ENCODE results near the gene BRI3. TPM values are rescaled to one million over a fixed set of nuclear protein-coding genes. Genes with fewer than 3 reads are reported as not detected.
"Not testable (repeated sequence)": the region's sequence is repeated elsewhere in the genome, so short reads cannot be mapped to it uniquely, and the experiment has no call there.

BRI3 gene
- total RNA-seq, 1 donor from 2014 or later: 91.1 TPM

GRCh38 chr7:98315318-98315993 lies 34.0 kb downstream of the BRI3 start:
- ATAC-seq: no peak

GRCh38 chr7:98315994-98316527 lies 34.6 kb downstream of the BRI3 start:
- not testable (repeated sequence) for ATAC-seq

- ATAC-seq: peak; percentile 14
Measured at GRCh38 chr7:98317366-98318040, 36.0 kb downstream of the BRI3 start.

- ATAC-seq: no peak
Measured at GRCh38 chr7:98319176-98319575, 37.7 kb downstream of the BRI3 start.

- no peak for ATAC-seq
Measured at GRCh38 chr7:98321301-98321700, 39.8 kb downstream of the BRI3 start.

GRCh38 chr7:98322331-98323270 lies 41.1 kb downstream of the BRI3 start:
- peak; percentile 32 for ATAC-seq

- ATAC-seq: no peak
Measured at GRCh38 chr7:98323597-98324322, 42.3 kb downstream of the BRI3 start.

GRCh38 chr7:98324782-98325181 lies 43.3 kb downstream of the BRI3 start:
- no peak for ATAC-seq

GRCh38 chr7:98329100-98329790 lies 47.8 kb downstream of the BRI3 start:
- ATAC-seq: no peak

GRCh38 chr7:98329791-98330373 lies 48.4 kb downstream of the BRI3 start:
- no peak for ATAC-seq

- ATAC-seq: no peak
Measured at GRCh38 chr7:98330926-98331529, 49.5 kb downstream of the BRI3 start.

GRCh38 chr7:98334081-98334480 lies 52.6 kb downstream of the BRI3 start:
- ATAC-seq: no peak

GRCh38 chr7:98335411-98335977 lies 54.0 kb downstream of the BRI3 start:
- ATAC-seq: no peak

- no peak for ATAC-seq
Measured at GRCh38 chr7:98338441-98338840, 57.0 kb downstream of the BRI3 start.

- ATAC-seq: no peak
Measured at GRCh38 chr7:98339043-98339442, 57.6 kb downstream of the BRI3 start.

- ATAC-seq: no peak
Measured at GRCh38 chr7:98341106-98341505, 59.6 kb downstream of the BRI3 start.
